Stomach (tissue), 9 donors: ENCODE data around the gene IKBKE. TPM values are rescaled to one million over a fixed set of nuclear protein-coding genes. Genes with fewer than 3 reads are reported as not detected.

Source experiments
- DNase-seq, 2 donors: peaks; one replicate each; pipeline versions ENCODE4 v3.0.0 to v3.0.0-alpha.2; 2013 to 2019
- H3K27ac ChIP-seq, 5 donors: fragments of 200-600 bp in 4 of 5; sonication (generic) in 4 of 5; one replicate each; pipeline ENCODE4 v1.5.1; 2013 to 2019; ENCODE audit warnings: mild to moderate bottlenecking in 1 of 5, moderate library complexity in 1 of 5
- H3K27me3 ChIP-seq, 3 donors: fragments of 200-600 bp; sonication (generic); one replicate each; pipeline ENCODE4 v1.5.1; 2017 to 2019; ENCODE audit warnings: mixed run types in 1 of 3
- H3K36me3 ChIP-seq, 4 donors: fragments of 200-600 bp; sonication (generic); 1 replicate in 3 of 4; 2 replicates in 1 of 4; pipeline ENCODE4 v1.5.1; 2016 to 2019
- H3K4me1 ChIP-seq, 4 donors: fragments of 200-600 bp; sonication (generic); one replicate each; pipeline ENCODE4 v1.5.1; 2016 to 2019
- H3K4me3 ChIP-seq, 4 donors: fragments of 200-600 bp; sonication (generic) in 3 of 4; one replicate each; pipeline ENCODE4 v1.5.1; 2016 to 2019; ENCODE audit warnings: mild to moderate bottlenecking in 1 of 4
- H3K9me3 ChIP-seq, 4 donors: fragments of 200-600 bp; sonication (generic); one replicate each; pipeline ENCODE4 v1.5.1; 2016 to 2019
- CTCF ChIP-seq, 7 experiments: fragments of 450-650 bp in 4 of 7; fragments of 200-600 bp in 3 of 7; sonication (generic) in 3 of 7; IDR thresholded peaks; one replicate each; pipeline ENCODE4 v1.5.1; 2016 to 2019; ENCODE audit warnings: antibody characterized with exemption in 7 of 7, control low read depth in 2 of 7, mild to moderate bottlenecking in 1 of 7
- EP300 ChIP-seq: sonication (generic); formaldehyde crosslinking; IDR thresholded peaks from one replicate; pipeline ENCODE4 v1.6.1; 2017; ENCODE audit warnings: antibody characterized with exemption
- POLR2A ChIP-seq, 4 donors: fragments of 450-650 bp; IDR thresholded peaks; one replicate each; pipeline ENCODE4 v1.6.1; 2016; ENCODE audit warnings: antibody characterized with exemption in 4 of 4, control low read depth in 2 of 4, mild to moderate bottlenecking in 1 of 4, moderate library complexity in 1 of 4
- POLR2AphosphoS5 ChIP-seq, 3 donors: sonication (generic); formaldehyde crosslinking; IDR thresholded peaks; one replicate each; pipeline ENCODE4 v1.6.1; 2016; ENCODE audit warnings: antibody characterized with exemption in 3 of 3
- WGBS, 5 donors: extraction: QIAGEN DNeasy Blood & Tissue Kit in 3 of 5; methylation state at CpG; one replicate each; pipeline versions ENCODE4 v1.1.5 to v1.1.7; 2013 to 2018; 5-methylcytosine and 5-hydroxymethylcytosine counted together
- intact Hi-C: fragments of 100-400 bp; cut with DNase I; formaldehyde crosslinking; loops from one replicate; pipeline ENCODE4 v1.15.1; 2023; ENCODE audit warnings: low total_unique reads
- polyA plus RNA-seq, 3 donors: library from polyadenylated mRNA; stranded (reverse); fragments of 200-250 nt; gene quantifications; one replicate each; pipeline ENCODE4 v1.2.3, GENCODE V29; 2013
- total RNA-seq, 5 donors: library from RNA; depleted of rRNA; stranded (reverse); fragments of >200 nt; gene quantifications; one replicate each; pipeline versions ENCODE4 v1.1.0 to v1.2.3, GENCODE V29; 2014 to 2016
- donor health status: healthy with polysubstance abuse.
- donor health status: Bipolar disorder and iron deficiency.
- donor health status: healthy.

The IKBKE gene
- total and polyA plus RNA-seq, 8 donors = 4.9 to 49.6 (median 7.8) TPM

GRCh38 chr1:206518743-206519142 lies 48.5 kb downstream of the IKBKE start:
- Histone ChIP-seq H3K27ac (no peak overlapping the region), H3K27me3 (no peaks in the 10 kb centered on the region), H3K4me1 (peaks cover 20 to 38% (median 24%) of the 10 kb centered on the region in 4 donors), H3K4me3 (no peak overlapping the region), H3K9me3 (no peaks in the 10 kb centered on the region), H3K36me3 (peaks cover 0 to 4% (median 0%) of the 10 kb centered on the region in 4 donors)
- intact Hi-C loops = no loop called here
- no peak for DNase-seq
- 79 to 92% (median 88%) methylated on average over 6 of the region's 6 CpGs for WGBS, 5 donors
- TF ChIP-seq CTCF (IDR thresholded peaks at IDR 0.05) (no peak), POLR2AphosphoS5 (IDR thresholded peaks at IDR 0.05) (no peak), POLR2A (IDR thresholded peaks at IDR 0.05) (no peak), EP300 (no peak)

- intact Hi-C loops = no loop called here
- 32 to 48% (median 40%) methylated on average over 5 of the region's 5 CpGs for WGBS, 5 donors
- no peak overlapping the region for H3K4me3 ChIP-seq
- H3K9me3 ChIP-seq = no peaks in the 10 kb centered on the region
- H3K4me1 ChIP-seq = peaks cover 13 to 38% (median 24%) of the 10 kb centered on the region in 4 donors
- H3K27ac ChIP-seq = peak overlapping the region; percentile 42 to 67 (median 54)
- TF ChIP-seq POLR2AphosphoS5 (IDR thresholded peaks at IDR 0.05) = no peak
- TF ChIP-seq CTCF (IDR thresholded peaks at IDR 0.05) = no peak
- no peak for TF ChIP-seq EP300
- TF ChIP-seq POLR2A (IDR thresholded peaks at IDR 0.05) = no peak
- peaks cover 0 to 4% (median 0%) of the 10 kb centered on the region in 4 donors for H3K36me3 ChIP-seq
- H3K27me3 ChIP-seq = no peaks in the 10 kb centered on the region
- DNase-seq = peak; percentile 75 to 77
These were observed 50.9 kb downstream of the IKBKE start for GRCh38 chr1:206521127-206521526.

- no peak for TF ChIP-seq POLR2A (IDR thresholded peaks at IDR 0.05)
- no peak for TF ChIP-seq EP300
- Histone ChIP-seq H3K27me3 (no peaks in the 10 kb centered on the region), H3K27ac (peak overlapping the region; percentile 1 to 67 (median 42)), H3K36me3 (peaks cover 0 to 4% (median 0%) of the 10 kb centered on the region in 4 donors), H3K4me1 (peaks cover 13 to 42% (median 26%) of the 10 kb centered on the region in 4 donors), H3K9me3 (no peaks in the 10 kb centered on the region), H3K4me3 (no peak overlapping the region)
- intact Hi-C loops = no loop called here
- WGBS, 5 donors = 58 to 72% (median 60%) methylated on average over 8 of the region's 8 CpGs
- DNase-seq = no peak
These were observed 51.6 kb downstream of the IKBKE start for GRCh38 chr1:206521694-206522402.

- Histone ChIP-seq H3K36me3 (no peaks in the 10 kb centered on the region), H3K4me1 (peaks cover 13 to 41% (median 26%) of the 10 kb centered on the region in 4 donors), H3K27me3 (no peaks in the 10 kb centered on the region), H3K9me3 (no peaks in the 10 kb centered on the region), H3K27ac (peak overlapping the region in 2 of 5 donors; percentile 29 to 73), H3K4me3 (no peak overlapping the region)
- DNase-seq = no peak
- intact Hi-C loops = no loop called here
- WGBS, 5 donors = 52 to 76% (median 54%) methylated on average over 3 to 5 of the region's 5 CpGs
- no peak for TF ChIP-seq POLR2A (IDR thresholded peaks at IDR 0.05)
- TF ChIP-seq CTCF (IDR thresholded peaks at IDR 0.05) = no peak
- TF ChIP-seq EP300 = no peak
- no peak for TF ChIP-seq POLR2AphosphoS5 (IDR thresholded peaks at IDR 0.05)
These were observed 54.6 kb downstream of the IKBKE start for GRCh38 chr1:206524739-206525364.
